Mesendoderm (in vitro differentiated cells): ENCODE measurements around the gene DNAJA2.
"Not testable (repeated sequence)": the region's sequence is repeated elsewhere in the genome, so short reads cannot be mapped to it uniquely, and the experiment has no call there.

ENCODE experiments used
- DNase-seq: peaks from one replicate; pipeline ENCODE4 v3.0.0; 2013
- H2AK5ac ChIP-seq: 2 replicates; pipeline ENCODE4 v1.6.1; 2013; ENCODE audit warnings: low read length, inconsistent platforms
- H2BK120ac ChIP-seq: 2 replicates; pipeline ENCODE4 v1.6.1; 2013; ENCODE audit warnings: low read depth, mild to moderate bottlenecking, low read length, moderate library complexity, mixed read lengths
- H2BK15ac ChIP-seq: replicated peaks from 2 replicates; pipeline ENCODE4 v1.6.1; 2013; ENCODE audit warnings: low read depth, mild to moderate bottlenecking, moderate library complexity
- H2BK5ac ChIP-seq: 2 replicates; pipeline ENCODE4 v1.6.1; 2013; ENCODE audit warnings: low read length, inconsistent platforms
- H3K18ac ChIP-seq: 2 replicates; pipeline ENCODE4 v1.6.1; 2013; ENCODE audit warnings: mild to moderate bottlenecking, low read length, mixed read lengths
- H3K23ac ChIP-seq: one replicate; pipeline ENCODE4 v1.6.1; 2013; ENCODE audit warnings: low read length
- H3K27ac ChIP-seq: 2 replicates; pipeline ENCODE4 v1.5.1; 2013; ENCODE audit warnings: low read depth, mild to moderate bottlenecking, inconsistent platforms, low read length, moderate library complexity
- H3K27me3 ChIP-seq: 2 replicates; pipeline ENCODE4 v1.6.1; 2013; ENCODE audit warnings: low read length, control low read depth, mild to moderate bottlenecking, inconsistent platforms; ENCODE audit not compliant: insufficient read depth, poor library complexity
- H3K36me3 ChIP-seq: 2 replicates; pipeline ENCODE4 v1.6.1; 2013; ENCODE audit warnings: low read length, inconsistent platforms; ENCODE audit not compliant: control insufficient read depth, insufficient read depth
- H3K4ac ChIP-seq: one replicate; pipeline ENCODE4 v1.6.1; 2013; ENCODE audit warnings: low read depth, mild to moderate bottlenecking, low read length, moderate library complexity
- H3K4me1 ChIP-seq: 2 replicates; pipeline ENCODE4 v1.6.1; 2013; ENCODE audit warnings: low read depth, low read length, inconsistent platforms; ENCODE audit not compliant: control insufficient read depth
- H3K4me2 ChIP-seq: 2 replicates; pipeline ENCODE4 v1.6.1; 2013; ENCODE audit warnings: low read length
- H3K4me3 ChIP-seq: 2 replicates; pipeline ENCODE4 v1.5.1; 2013; ENCODE audit warnings: mild to moderate bottlenecking, low read length
- H3K56ac ChIP-seq: one replicate; pipeline ENCODE4 v1.6.1; 2013; ENCODE audit warnings: low read length
- H3K79me1 ChIP-seq: 2 replicates; pipeline ENCODE4 v1.6.1; 2013; ENCODE audit warnings: low read length, inconsistent platforms
- H3K79me2 ChIP-seq: 2 replicates; pipeline ENCODE4 v1.6.1; 2013; ENCODE audit warnings: mild to moderate bottlenecking, low read length; ENCODE audit not compliant: control insufficient read depth, insufficient read depth
- H3K9ac ChIP-seq: 2 replicates; pipeline ENCODE4 v1.6.1; 2013; ENCODE audit warnings: low read length, inconsistent platforms
- H4K5ac ChIP-seq: one replicate; pipeline ENCODE4 v1.6.1; 2013; ENCODE audit warnings: low read length
- H4K8ac ChIP-seq: one replicate; pipeline ENCODE4 v1.6.1; 2013; ENCODE audit warnings: low read depth, mild to moderate bottlenecking, control low read depth, low read length, moderate library complexity
- WGBS: extraction: QIAGEN DNeasy Blood & Tissue Kit; methylation state at CpG from one replicate; pipeline ENCODE4 v1.1.7; 2013; ENCODE audit warnings: low lambda C conversion rate, missing lambda C conversion rate; ENCODE audit not compliant: insufficient coverage; ENCODE audit errors: extremely low coverage; 5-methylcytosine and 5-hydroxymethylcytosine counted together

DNAJA2 gene

DNA sequence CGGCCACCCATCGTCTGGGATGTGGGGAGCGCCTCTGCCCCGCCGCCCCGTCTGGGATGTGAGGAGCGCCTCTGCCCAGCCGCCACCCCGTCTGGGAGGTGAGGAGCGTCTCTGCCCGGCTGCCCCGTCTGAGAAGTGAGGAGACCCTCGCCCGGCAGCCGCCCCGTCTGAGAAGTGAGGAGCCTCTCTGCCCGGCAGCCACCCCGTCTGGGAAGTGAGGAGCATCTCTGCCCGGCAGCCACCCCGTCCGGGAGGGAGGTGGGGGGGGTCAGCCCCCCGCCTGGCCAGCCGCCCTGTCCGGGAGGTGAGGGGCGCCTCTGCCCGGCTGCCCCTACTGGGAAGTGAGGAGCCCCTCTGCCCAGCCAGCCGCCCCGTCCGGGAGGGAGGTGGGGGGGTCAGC, 26.6 kb upstream of the DNAJA2 start:
- H3K36me3 ChIP-seq, H3K27me3 ChIP-seq, H4K5ac ChIP-seq, H2AK5ac ChIP-seq, H3K4me3 ChIP-seq, H3K4me2 ChIP-seq, H3K9ac ChIP-seq, H3K4ac ChIP-seq, H3K79me1 ChIP-seq, H3K27ac ChIP-seq, H2BK120ac ChIP-seq, H2BK15ac ChIP-seq, DNase-seq, H3K4me1 ChIP-seq, H3K56ac ChIP-seq, H3K18ac ChIP-seq, H3K79me2 ChIP-seq, H2BK5ac ChIP-seq, H3K23ac ChIP-seq, H4K8ac ChIP-seq: not testable (repeated sequence)
- no CpG with 5 or more reads among the region's 29 CpGs for WGBS

DNA sequence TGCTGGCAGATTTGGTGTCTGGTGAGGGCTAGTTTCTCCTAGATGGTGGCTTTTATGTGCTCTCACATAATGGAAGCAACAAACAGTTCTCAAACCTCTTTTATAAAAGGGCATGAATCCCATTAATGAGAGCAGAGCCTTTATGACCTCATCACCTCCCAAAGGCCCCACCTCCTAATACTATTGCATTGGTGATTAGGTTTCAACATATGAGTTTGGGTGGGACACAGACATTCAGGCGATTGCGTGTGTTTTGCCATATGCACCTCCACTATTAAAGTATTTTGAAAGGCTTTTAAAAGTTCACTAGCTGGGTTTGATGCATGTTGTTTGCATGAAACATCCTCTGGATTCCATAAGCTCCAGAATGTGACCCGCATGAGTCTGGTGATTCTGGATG, 24.4 kb upstream of the DNAJA2 start:
- H3K23ac ChIP-seq = no peak overlapping the region
- H3K4me2 ChIP-seq = no peak overlapping the region
- no peak overlapping the region for H3K9ac ChIP-seq
- no peaks in the 10 kb centered on the region for H3K36me3 ChIP-seq
- H2BK120ac ChIP-seq = no peak overlapping the region
- H3K79me1 ChIP-seq = no peaks in the 10 kb centered on the region
- H2BK15ac ChIP-seq = no peak overlapping the region
- H3K4me3 ChIP-seq = no peak overlapping the region
- no peak overlapping the region for H4K5ac ChIP-seq
- H2AK5ac ChIP-seq = no peak overlapping the region
- WGBS = no CpG with 5 or more reads among the region's 3 CpGs
- H3K18ac ChIP-seq = no peak overlapping the region
- no peaks in the 10 kb centered on the region for H3K4me1 ChIP-seq
- H4K8ac ChIP-seq = no peak overlapping the region
- DNase-seq = no peak
- H3K27me3 ChIP-seq = no peaks in the 10 kb centered on the region
- H3K79me2 ChIP-seq = no peaks in the 10 kb centered on the region
- H3K4ac ChIP-seq = no peak overlapping the region
- no peak overlapping the region for H2BK5ac ChIP-seq
- H3K27ac ChIP-seq = no peak overlapping the region
- H3K56ac ChIP-seq = no peak overlapping the region

DNA sequence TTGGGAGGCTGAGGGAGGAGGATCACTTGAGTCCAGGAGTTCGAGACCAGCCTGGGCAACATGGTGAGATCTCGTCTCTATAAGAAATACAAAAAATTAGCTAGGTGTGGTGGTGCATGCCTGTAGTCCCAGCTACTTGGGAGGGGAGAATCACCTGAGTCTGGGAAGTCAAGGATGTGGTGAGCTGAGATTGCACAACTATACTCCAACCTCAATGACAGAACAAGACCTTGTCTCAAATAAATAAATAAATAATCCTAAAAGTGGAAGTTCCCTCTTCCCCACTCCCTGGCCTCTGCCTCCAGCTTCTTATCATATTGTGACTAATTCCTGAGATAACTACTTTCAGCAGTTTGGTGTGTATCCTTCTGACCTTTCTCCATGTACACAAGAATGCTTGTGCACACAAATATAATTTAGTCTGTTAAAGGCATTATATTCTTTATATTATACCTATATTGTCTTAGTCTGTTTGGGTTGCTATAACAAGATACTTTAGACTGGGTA, 23.5 kb upstream of the DNAJA2 start:
- Histone ChIP-seq H3K18ac (no peak overlapping the region), H3K56ac (no peak overlapping the region), H2BK15ac (no peak overlapping the region), H3K4me3 (no peak overlapping the region), H3K4ac (no peak overlapping the region), H2BK120ac (no peak overlapping the region), H3K23ac (no peak overlapping the region), H3K9ac (no peak overlapping the region), H3K27me3 (no peaks in the 10 kb centered on the region), H3K27ac (no peak overlapping the region), H2AK5ac (no peak overlapping the region), H3K36me3 (no peaks in the 10 kb centered on the region), H3K79me1 (no peaks in the 10 kb centered on the region), H4K8ac (no peak overlapping the region), H4K5ac (no peak overlapping the region), H2BK5ac (no peak overlapping the region), H3K4me2 (no peak overlapping the region), H3K79me2 (no peaks in the 10 kb centered on the region), H3K4me1 (no peaks in the 10 kb centered on the region)
- no peak for DNase-seq
- WGBS = no CpG with 5 or more reads among the region's 2 CpGs

DNA sequence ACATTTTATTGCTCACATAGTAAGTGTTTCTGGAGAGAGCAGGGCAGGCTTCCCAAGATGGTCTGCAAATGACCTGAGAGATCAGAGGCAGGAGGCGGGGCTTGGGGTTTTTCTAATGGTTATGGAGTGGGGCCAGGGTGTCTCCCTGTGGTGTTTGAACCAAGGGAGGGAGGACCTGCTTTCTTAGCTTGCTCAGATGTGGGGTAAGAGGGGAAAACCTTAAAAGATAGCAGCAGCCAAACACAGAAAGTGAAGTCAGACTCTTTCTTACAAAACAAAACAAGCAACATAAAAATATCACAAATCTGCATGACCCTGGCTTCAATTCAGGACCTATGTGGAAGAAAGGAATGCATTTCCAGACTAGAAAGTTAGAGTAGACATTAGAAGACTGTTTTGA, 22.9 kb upstream of the DNAJA2 start:
- no peaks in the 10 kb centered on the region for H3K79me2 ChIP-seq
- H2BK120ac ChIP-seq = no peak overlapping the region
- H4K8ac ChIP-seq = no peak overlapping the region
- H3K79me1 ChIP-seq = no peaks in the 10 kb centered on the region
- no peak overlapping the region for H3K9ac ChIP-seq
- no CpG with 5 or more reads among the region's 1 CpG for WGBS
- H3K4me3 ChIP-seq = no peak overlapping the region
- no peaks in the 10 kb centered on the region for H3K4me1 ChIP-seq
- no peak overlapping the region for H3K27ac ChIP-seq
- H3K18ac ChIP-seq = no peak overlapping the region
- no peak overlapping the region for H2AK5ac ChIP-seq
- DNase-seq = no peak
- no peaks in the 10 kb centered on the region for H3K27me3 ChIP-seq
- H3K4me2 ChIP-seq = no peak overlapping the region
- no peak overlapping the region for H3K4ac ChIP-seq
- H3K23ac ChIP-seq = no peak overlapping the region
- H4K5ac ChIP-seq = no peak overlapping the region
- H3K56ac ChIP-seq = no peak overlapping the region
- H2BK15ac ChIP-seq = no peak overlapping the region
- H3K36me3 ChIP-seq = no peaks in the 10 kb centered on the region
- no peak overlapping the region for H2BK5ac ChIP-seq

DNA sequence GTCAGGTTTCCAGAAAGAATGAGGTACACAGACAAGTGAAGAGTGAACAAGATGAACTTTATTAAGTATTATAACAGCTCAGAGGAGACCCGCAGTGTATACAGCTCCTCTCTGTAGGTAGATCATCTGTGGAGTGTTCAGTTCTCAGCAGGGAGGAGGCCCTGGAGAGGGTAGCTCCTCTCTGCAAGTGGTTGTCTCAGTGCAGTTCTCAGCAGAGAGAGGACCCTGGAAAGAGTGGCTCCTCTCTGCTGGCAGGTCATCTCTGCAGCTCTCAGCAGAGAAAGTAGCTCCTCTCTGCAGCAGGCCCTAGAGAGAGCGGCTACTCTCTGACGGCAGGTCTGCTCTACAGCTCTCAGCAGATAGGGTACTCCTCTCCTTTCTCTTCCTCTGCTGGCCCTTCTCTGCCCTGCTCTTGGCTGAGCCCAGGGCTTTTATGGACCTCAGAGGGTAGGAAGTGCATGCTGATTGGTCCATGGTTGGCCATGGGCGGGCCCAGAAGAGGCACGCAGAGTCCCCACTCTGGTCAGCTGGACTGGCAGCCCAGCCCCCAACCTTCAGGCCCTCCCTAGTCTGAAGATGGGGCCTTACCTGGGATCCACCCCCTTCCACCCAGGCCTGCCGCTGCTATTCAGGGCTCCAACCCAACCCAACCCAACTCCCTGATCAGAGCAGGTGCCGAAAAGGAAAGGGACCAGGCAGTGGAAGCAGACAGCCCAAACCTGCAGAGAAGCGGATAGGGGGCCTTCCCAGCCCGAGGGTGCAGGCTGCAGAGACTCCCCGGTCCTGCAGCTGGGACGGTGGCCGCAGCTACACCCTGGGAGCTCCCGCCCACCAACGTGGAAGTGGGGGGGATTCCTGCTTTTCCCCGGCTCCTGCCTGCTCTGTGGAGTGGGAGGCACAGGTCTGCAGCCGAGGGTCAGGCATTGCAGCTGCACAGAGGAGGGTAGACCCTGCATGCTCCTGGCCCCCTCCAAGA, 18.5 kb upstream of the DNAJA2 start:
- no peak overlapping the region for H4K8ac ChIP-seq
- no peak overlapping the region for H2BK15ac ChIP-seq
- H3K4me3 ChIP-seq = no peak overlapping the region
- no peak overlapping the region for H2AK5ac ChIP-seq
- H3K23ac ChIP-seq = no peak overlapping the region
- no peaks in the 10 kb centered on the region for H3K36me3 ChIP-seq
- H3K79me2 ChIP-seq = no peaks in the 10 kb centered on the region
- H3K27ac ChIP-seq = no peak overlapping the region
- no peak for DNase-seq
- H3K56ac ChIP-seq = no peak overlapping the region
- H2BK5ac ChIP-seq = no peak overlapping the region
- no peak overlapping the region for H3K4me2 ChIP-seq
- H4K5ac ChIP-seq = no peak overlapping the region
- no peak overlapping the region for H3K18ac ChIP-seq
- no CpG with 5 or more reads among the region's 16 CpGs for WGBS
- H3K9ac ChIP-seq = no peak overlapping the region
- no peaks in the 10 kb centered on the region for H3K4me1 ChIP-seq
- H3K79me1 ChIP-seq = no peaks in the 10 kb centered on the region
- H3K27me3 ChIP-seq = no peaks in the 10 kb centered on the region
- H3K4ac ChIP-seq = no peak overlapping the region
- no peak overlapping the region for H2BK120ac ChIP-seq
